Gastroesophageal sphincter (tissue), 4 donors: Measurements from ENCODE around the gene DNAJB6. TPM values are rescaled to one million over a fixed set of nuclear protein-coding genes. Genes with fewer than 3 reads are reported as not detected.
A peak's percentile ranks its signal among the peaks of the same experiment; 100 is the strongest.

ENCODE experiments used
- ATAC-seq: fragments of 150-250 bp; one replicate; pipeline ENCODE4 v1.9.1; 2016; ENCODE audit warnings: mild to moderate bottlenecking, moderate library complexity
- H3K27ac ChIP-seq, 4 donors: fragments of 200-600 bp; sonication (generic) in 3 of 4; 1 replicate in 3 of 4; 2 replicates in 1 of 4; pipeline ENCODE4 v1.5.1; 2016 to 2019
- H3K27me3 ChIP-seq: fragments of 200-600 bp; sonication (generic); one replicate; pipeline ENCODE4 v1.5.1; 2019
- H3K36me3 ChIP-seq, 2 donors: fragments of 200-600 bp; sonication (generic); one replicate each; pipeline ENCODE4 v1.5.1; 2019; ENCODE audit warnings: control low read depth in 1 of 2
- H3K4me1 ChIP-seq, 3 donors: fragments of 200-600 bp; sonication (generic); 1 replicate in 2 of 3; 2 replicates in 1 of 3; pipeline ENCODE4 v1.5.1; 2016 to 2019; ENCODE audit warnings: control low read depth in 2 of 3
- H3K4me3 ChIP-seq, 2 donors: fragments of 200-600 bp; sonication (generic); one replicate each; pipeline ENCODE4 v1.5.1; 2019; ENCODE audit warnings: mild to moderate bottlenecking in 1 of 2, moderate library complexity in 1 of 2
- H3K9me3 ChIP-seq, 3 donors: fragments of 200-600 bp; sonication (generic); one replicate each; pipeline ENCODE4 v1.5.1; 2017 to 2019; ENCODE audit warnings: control low read depth in 2 of 3
- EP300 ChIP-seq: sonication (generic); formaldehyde crosslinking; IDR thresholded peaks from one replicate; pipeline ENCODE4 v1.6.1; 2017; ENCODE audit warnings: antibody characterized with exemption, mild to moderate bottlenecking
- POLR2A ChIP-seq, 2 donors: fragments of 450-650 bp; IDR thresholded peaks; one replicate each; pipeline ENCODE4 v1.6.1; 2017; ENCODE audit warnings: antibody characterized with exemption in 2 of 2, mild to moderate bottlenecking in 2 of 2, moderate library complexity in 1 of 2
- POLR2AphosphoS5 ChIP-seq: sonication (generic); formaldehyde crosslinking; IDR thresholded peaks from one replicate; pipeline ENCODE4 v1.6.1; 2017; ENCODE audit warnings: antibody characterized with exemption
- WGBS, 2 donors: methylation state at CpG; one replicate each; pipeline ENCODE4 v1.1.5; 2018; ENCODE audit warnings: low coverage in 1 of 2; 5-methylcytosine and 5-hydroxymethylcytosine counted together
- total RNA-seq, 4 donors: library from RNA; depleted of rRNA; stranded (reverse); fragments of >200 nt; gene quantifications; one replicate each; pipeline ENCODE4 v1.1.0, GENCODE V29; 2016
- TF ChIP-seq, protein P1 (sequence below), 4 experiments: fragments of 200-600 bp in 2 of 4; fragments of 450-650 bp in 2 of 4; sonication (generic) in 1 of 4; IDR thresholded peaks; one replicate each; pipeline ENCODE4 v1.5.1; 2017 to 2019; ENCODE audit warnings: antibody characterized with exemption in 4 of 4, mild to moderate bottlenecking in 2 of 4, moderate library complexity in 2 of 4

Gene DNAJB6
- total RNA-seq: 100 to 1,000 TPM; 117 to 195 (median 148) TPM

GRCh38 chr7:157336383-157337315, at the start of gene DNAJB6:
DNAJB6 (plus strand) TSS chr7:157337004; CDS start chr7:157358573, 21,569 bp downstream.
- TF ChIP-seq, protein P1, sequence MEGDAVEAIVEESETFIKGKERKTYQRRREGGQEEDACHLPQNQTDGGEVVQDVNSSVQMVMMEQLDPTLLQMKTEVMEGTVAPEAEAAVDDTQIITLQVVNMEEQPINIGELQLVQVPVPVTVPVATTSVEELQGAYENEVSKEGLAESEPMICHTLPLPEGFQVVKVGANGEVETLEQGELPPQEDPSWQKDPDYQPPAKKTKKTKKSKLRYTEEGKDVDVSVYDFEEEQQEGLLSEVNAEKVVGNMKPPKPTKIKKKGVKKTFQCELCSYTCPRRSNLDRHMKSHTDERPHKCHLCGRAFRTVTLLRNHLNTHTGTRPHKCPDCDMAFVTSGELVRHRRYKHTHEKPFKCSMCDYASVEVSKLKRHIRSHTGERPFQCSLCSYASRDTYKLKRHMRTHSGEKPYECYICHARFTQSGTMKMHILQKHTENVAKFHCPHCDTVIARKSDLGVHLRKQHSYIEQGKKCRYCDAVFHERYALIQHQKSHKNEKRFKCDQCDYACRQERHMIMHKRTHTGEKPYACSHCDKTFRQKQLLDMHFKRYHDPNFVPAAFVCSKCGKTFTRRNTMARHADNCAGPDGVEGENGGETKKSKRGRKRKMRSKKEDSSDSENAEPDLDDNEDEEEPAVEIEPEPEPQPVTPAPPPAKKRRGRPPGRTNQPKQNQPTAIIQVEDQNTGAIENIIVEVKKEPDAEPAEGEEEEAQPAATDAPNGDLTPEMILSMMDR (IDR thresholded peaks at IDR 0.05): no peak
- TF ChIP-seq POLR2A (IDR thresholded peaks at IDR 0.05): peak; percentile 83 to 88
- peak; percentile 87 for TF ChIP-seq POLR2AphosphoS5
- Histone ChIP-seq H3K9me3 (no peaks in the 10 kb centered on the region), H3K4me1 (peaks cover 0 to 47% (median 24%) of the 10 kb centered on the region in 3 donors), H3K36me3 (no peaks in the 10 kb centered on the region), H3K27ac (peak within 1 kb of the TSS; percentile 88 to 99 (median 98)), H3K27me3 (no peaks in the 10 kb centered on the region), H3K4me3 (peak within 1 kb of the TSS; percentile 87 to 94)
- WGBS, 2 donors: 0 to 3% methylated on average over 4 to 6 of the region's 114 CpGs
- peak; percentile 90 for ATAC-seq

GRCh38 chr7:157291404-157292080, 45.3 kb upstream of the DNAJB6 start:
- H3K4me3 ChIP-seq: no peak overlapping the region
- H3K4me1 ChIP-seq: no peaks in the 10 kb centered on the region
- 69% methylated on average over 12 of the region's 29 CpGs; no CpG with 5 or more reads in 1 of the 2 donors for WGBS, 2 donors
- H3K36me3 ChIP-seq: no peaks in the 10 kb centered on the region
- TF ChIP-seq, protein P1 (IDR thresholded peaks at IDR 0.05): no peak
- TF ChIP-seq POLR2A (IDR thresholded peaks at IDR 0.05) (no peak), POLR2AphosphoS5 (no peak), EP300 (no peak)
- no peak overlapping the region for H3K27ac ChIP-seq
- H3K9me3 ChIP-seq: no peaks in the 10 kb centered on the region
- H3K27me3 ChIP-seq: peaks cover 41% of the 10 kb centered on the region
- peak; percentile 22 for ATAC-seq

DNA sequence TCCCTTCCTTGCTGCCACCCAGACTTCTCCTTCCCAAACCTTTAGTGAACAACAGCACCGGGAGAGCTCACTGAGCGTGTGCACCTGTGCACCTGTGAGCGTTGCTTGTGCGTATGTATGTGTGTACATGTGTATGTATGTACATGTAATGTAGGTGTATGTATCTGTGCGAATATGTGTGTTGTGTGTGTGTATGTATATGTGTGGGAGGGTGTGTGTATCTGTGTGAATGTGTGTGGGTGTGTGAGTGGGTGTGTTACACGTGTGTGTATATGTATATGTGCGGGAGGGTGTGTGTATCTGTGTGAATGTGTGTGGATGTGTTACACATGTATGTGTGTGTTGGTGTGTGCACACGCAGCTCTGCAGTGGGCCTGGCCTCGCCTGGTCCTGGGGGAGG, 44.5 kb upstream of the DNAJB6 start:
- no peak overlapping the region for H3K4me3 ChIP-seq
- TF ChIP-seq EP300: no peak
- TF ChIP-seq POLR2A (IDR thresholded peaks at IDR 0.05): no peak
- no peak for TF ChIP-seq POLR2AphosphoS5
- TF ChIP-seq, protein P1 (IDR thresholded peaks at IDR 0.05): no peak
- H3K9me3 ChIP-seq: no peaks in the 10 kb centered on the region
- peaks cover 41% of the 10 kb centered on the region for H3K27me3 ChIP-seq
- ATAC-seq: no peak
- H3K27ac ChIP-seq: no peak overlapping the region
- WGBS, 2 donors: 90 to 93% methylated on average over 2 to 7 of the region's 9 CpGs
- no peaks in the 10 kb centered on the region for H3K36me3 ChIP-seq
- no peaks in the 10 kb centered on the region for H3K4me1 ChIP-seq

GRCh38 chr7:157292770-157293412, 43.9 kb upstream of the DNAJB6 start:
- Histone ChIP-seq H3K9me3 (no peaks in the 10 kb centered on the region), H3K27me3 (peaks cover 35% of the 10 kb centered on the region), H3K4me3 (no peak overlapping the region), H3K36me3 (no peaks in the 10 kb centered on the region), H3K27ac (no peak overlapping the region), H3K4me1 (no peaks in the 10 kb centered on the region)
- no peak for TF ChIP-seq POLR2A (IDR thresholded peaks at IDR 0.05)
- TF ChIP-seq, protein P1 (IDR thresholded peaks at IDR 0.05): no peak
- no peak for TF ChIP-seq POLR2AphosphoS5
- no peak for TF ChIP-seq EP300
- no CpG with 5 or more reads among the region's 32 CpGs for WGBS, 2 donors
- ATAC-seq: no peak
